Hepatocyte (in vitro differentiated cells): ENCODE data around the gene CYP1B1. TPM values are rescaled to one million over a fixed set of nuclear protein-coding genes. Genes with fewer than 3 reads are reported as not detected.

Source experiments
- DNase-seq: peaks from one replicate; pipeline ENCODE4 v3.0.0-alpha.2; 2016; ENCODE audit warnings: low spot score
- H2AFZ ChIP-seq: fragments of 200-600 bp; sonication (generic); 2 replicates; pipeline ENCODE4 v1.6.0; 2016; ENCODE audit warnings: antibody characterized with exemption, mild to moderate bottlenecking
- H3K27ac ChIP-seq: fragments of 200-600 bp; sonication (generic); 2 replicates; pipeline ENCODE4 v1.5.1; 2016; ENCODE audit warnings: mild to moderate bottlenecking
- H3K27me3 ChIP-seq: fragments of 200-600 bp; sonication (generic); 2 replicates; pipeline ENCODE4 v1.6.1; 2016
- H3K36me3 ChIP-seq: fragments of 200-600 bp; sonication (generic); replicated peaks from 2 replicates; pipeline ENCODE4 v1.5.1; 2016; ENCODE audit warnings: low read depth; ENCODE audit not compliant: insufficient read depth
- H3K4me1 ChIP-seq: fragments of 200-600 bp; sonication (generic); 2 replicates; pipeline ENCODE4 v1.5.1; 2016; ENCODE audit warnings: mild to moderate bottlenecking, moderate library complexity; ENCODE audit not compliant: insufficient read depth
- H3K4me2 ChIP-seq: fragments of 200-600 bp; sonication (generic); 2 replicates; pipeline ENCODE4 v1.6.0; 2016
- H3K4me3 ChIP-seq: fragments of 200-600 bp; sonication (generic); 2 replicates; pipeline ENCODE4 v1.5.1; 2016; ENCODE audit warnings: mild to moderate bottlenecking
- H3K79me2 ChIP-seq: fragments of 200-600 bp; sonication (generic); 2 replicates; pipeline ENCODE4 v1.6.0; 2017; ENCODE audit warnings: mild to moderate bottlenecking
- H3K9me2 ChIP-seq: fragments of 200-600 bp; sonication (generic); replicated peaks from 2 replicates; pipeline ENCODE4 v1.6.0; 2017; ENCODE audit warnings: mild to moderate bottlenecking; ENCODE audit not compliant: insufficient read depth
- H3K9me3 ChIP-seq: fragments of 200-600 bp; sonication (generic); 2 replicates; pipeline ENCODE4 v1.5.1; 2016; ENCODE audit warnings: low read depth, mild to moderate bottlenecking
- H4K20me1 ChIP-seq: fragments of 200-600 bp; sonication (generic); 2 replicates; pipeline ENCODE4 v1.6.0; 2016; ENCODE audit warnings: mild to moderate bottlenecking; ENCODE audit not compliant: insufficient read depth, poor library complexity, severe bottlenecking
- CTCF ChIP-seq: fragments of 200-600 bp; sonication (generic); IDR thresholded peaks from 2 replicates; pipeline ENCODE4 v1.5.1; 2016; ENCODE audit warnings: antibody characterized with exemption, mild to moderate bottlenecking; ENCODE audit not compliant: poor library complexity
- EZH2 ChIP-seq: fragments of 200-600 bp; sonication (generic); IDR thresholded peaks from 2 replicates; pipeline ENCODE4 v1.6.1; 2016; ENCODE audit warnings: antibody characterized with exemption, mild to moderate bottlenecking, borderline replicate concordance
- EZH2phosphoT487 ChIP-seq: fragments of 200-600 bp; sonication (generic); IDR thresholded peaks from one replicate; pipeline ENCODE4 v1.6.1; 2018; ENCODE audit warnings: antibody characterized with exemption, mild to moderate bottlenecking, low read depth, moderate library complexity; ENCODE audit not compliant: unreplicated experiment, severe bottlenecking
- WGBS: methylation state at CpG from one replicate; pipeline ENCODE4 v1.1.6; 2016; ENCODE audit warnings: low lambda C conversion rate; ENCODE audit errors: missing lambda C conversion rate; 5-methylcytosine and 5-hydroxymethylcytosine counted together
- polyA plus RNA-seq: library from polyadenylated mRNA; unstranded; fragments of >200 nt; fragmentation: Nextera tagmentation; extraction: Ambion mirVana; gene quantifications from 2 replicates; pipeline ENCODE4 v1.2.1, GENCODE V29; 2016
- total RNA-seq: library from RNA; depleted of rRNA; stranded (reverse); fragments of >200 nt; gene quantifications from 2 replicates; pipeline ENCODE4 v1.2.3, GENCODE V29; 2014

CYP1B1 gene
- total and polyA plus RNA-seq, 2 experiments from 2014 or later, result 23.2 to 38.5 TPM

DNA sequence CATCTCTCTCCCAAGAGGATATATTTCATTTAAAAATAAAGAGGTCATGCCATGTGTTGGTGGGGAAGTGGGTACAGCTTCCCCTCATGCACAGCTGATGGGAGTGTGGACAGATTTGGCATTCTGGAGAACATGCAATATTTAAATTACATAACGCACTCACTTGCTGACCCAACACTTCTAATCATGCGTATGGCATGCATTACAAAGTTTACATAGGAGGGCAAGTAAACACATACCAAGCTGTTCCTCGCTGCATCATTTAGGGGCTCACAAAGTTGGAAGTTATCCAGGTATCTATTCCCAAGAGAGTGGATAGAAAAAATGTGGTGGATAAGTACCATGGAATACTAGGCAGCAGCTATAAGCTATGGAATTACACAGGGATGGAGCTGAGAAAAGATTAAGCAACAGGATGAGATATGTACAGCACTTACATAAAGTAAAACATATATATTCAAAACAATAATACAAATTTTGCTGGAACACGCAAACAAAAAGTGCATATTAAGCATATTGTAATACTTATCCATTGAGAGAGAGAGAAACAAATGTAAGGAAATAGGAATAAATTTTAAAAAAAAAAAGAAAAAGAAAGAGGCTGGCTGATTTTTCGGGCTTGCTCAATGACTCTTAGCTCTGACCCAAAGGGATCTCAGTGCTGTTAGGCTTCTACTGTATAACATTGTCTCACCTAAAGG lies 11.0 kb downstream of the CYP1B1 start:
- no peak for TF ChIP-seq CTCF
- no peak for TF ChIP-seq EZH2
- TF ChIP-seq EZH2phosphoT487, result no peak
- Histone ChIP-seq H4K20me1 (no peaks in the 10 kb centered on the region), H3K4me1 (no peaks in the 10 kb centered on the region), H3K9me2 (no peaks in the 10 kb centered on the region), H3K36me3 (no peaks in the 10 kb centered on the region), H3K4me3 (no peak overlapping the region), H3K79me2 (no peaks in the 10 kb centered on the region), H3K27me3 (no peaks in the 10 kb centered on the region), H3K27ac (no peak overlapping the region), H2AFZ (no peak overlapping the region), H3K4me2 (no peak overlapping the region), H3K9me3 (no peaks in the 10 kb centered on the region)
- 82% methylated on average over 5 of the region's 5 CpGs for WGBS
- DNase-seq, result no peak

DNA sequence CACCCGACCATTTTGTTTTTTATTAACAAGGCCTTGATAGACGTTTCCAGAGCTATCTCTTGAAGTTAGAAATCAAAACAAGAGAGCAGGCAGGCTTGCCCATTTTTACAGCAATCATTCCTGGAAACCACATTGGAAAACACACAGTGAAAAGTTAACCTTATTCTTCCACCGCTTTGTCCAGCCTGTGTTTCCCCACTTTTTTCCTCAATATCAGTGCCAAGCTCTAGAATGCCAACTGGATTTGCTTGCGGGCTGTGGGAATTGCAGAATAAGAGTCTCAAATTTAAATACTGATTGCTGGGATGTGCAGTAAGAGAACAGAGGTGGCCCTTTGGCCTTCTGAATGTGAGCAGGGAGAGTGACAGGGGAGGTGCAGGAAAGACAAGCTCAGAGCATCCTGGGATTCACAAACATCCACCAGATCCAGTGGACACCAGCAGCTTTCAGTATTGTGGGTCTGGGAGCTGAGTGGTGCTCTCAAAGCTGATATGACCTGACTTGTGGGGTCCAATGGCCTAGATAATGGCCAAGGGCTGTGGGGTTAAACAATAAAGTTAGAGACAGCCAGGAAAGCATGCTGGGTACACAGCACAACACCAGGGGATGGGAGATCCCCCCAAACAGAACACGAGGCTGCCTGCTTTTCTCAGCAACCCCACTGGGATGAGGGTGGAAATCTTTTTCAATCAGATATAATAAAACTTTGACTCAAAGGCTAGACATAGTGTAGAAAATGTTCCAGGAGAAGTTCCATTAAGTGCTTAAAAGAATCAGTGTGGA lies 15.5 kb downstream of the CYP1B1 start:
- no peaks in the 10 kb centered on the region for H3K4me1 ChIP-seq
- no peak overlapping the region for H2AFZ ChIP-seq
- H3K9me2 ChIP-seq, result no peaks in the 10 kb centered on the region
- TF ChIP-seq EZH2, result no peak
- no peak for TF ChIP-seq CTCF
- TF ChIP-seq EZH2phosphoT487, result no peak
- 81% methylated on average over 5 of the region's 5 CpGs for WGBS
- H3K79me2 ChIP-seq, result no peaks in the 10 kb centered on the region
- H3K36me3 ChIP-seq, result no peaks in the 10 kb centered on the region
- H3K27me3 ChIP-seq, result no peaks in the 10 kb centered on the region
- H3K9me3 ChIP-seq, result no peaks in the 10 kb centered on the region
- no peak overlapping the region for H3K4me3 ChIP-seq
- no peaks in the 10 kb centered on the region for H4K20me1 ChIP-seq
- DNase-seq, result no peak
- no peak overlapping the region for H3K4me2 ChIP-seq
- H3K27ac ChIP-seq, result no peak overlapping the region

DNA sequence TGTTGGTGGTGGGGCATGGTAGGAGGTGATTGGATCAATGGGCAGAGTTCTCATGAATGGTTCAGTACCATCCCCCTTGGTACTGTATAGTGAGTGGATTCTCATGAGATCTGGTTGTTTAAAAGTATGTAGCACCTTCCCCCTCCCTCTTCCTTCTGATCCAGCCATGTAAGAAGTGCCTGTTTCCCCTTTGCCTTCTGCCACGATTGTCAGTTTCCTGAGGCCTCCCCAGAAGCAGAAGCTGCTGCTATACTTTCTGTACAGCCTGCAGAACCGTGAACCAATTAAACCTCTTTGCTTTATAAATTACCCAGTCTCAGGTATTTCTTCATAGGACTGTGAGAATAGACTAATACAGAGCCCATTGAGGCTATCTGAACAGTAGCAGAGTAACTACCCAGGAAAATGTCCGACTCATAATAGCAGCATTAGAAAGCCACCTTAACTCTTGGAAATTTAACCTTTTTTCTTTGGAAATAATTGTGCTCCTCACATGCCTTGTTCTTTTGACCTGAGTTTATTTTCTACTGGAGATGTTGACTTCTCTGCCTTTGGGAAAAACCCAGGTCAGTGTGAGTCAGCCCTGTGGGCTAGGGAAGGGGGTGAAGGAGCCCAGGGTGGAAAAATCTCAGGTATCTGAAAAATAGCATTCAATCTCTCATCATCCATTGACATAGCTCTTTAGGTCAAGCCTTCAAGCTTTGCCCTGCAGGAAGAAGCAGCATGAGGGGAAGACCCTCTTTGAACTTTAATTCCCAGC lies 18.1 kb downstream of the CYP1B1 start:
- no peak for TF ChIP-seq EZH2phosphoT487
- TF ChIP-seq EZH2, result no peak
- no peak for TF ChIP-seq CTCF
- H3K4me2 ChIP-seq, result no peak overlapping the region
- DNase-seq, result no peak

More for the DNA sequence above, 18.1 kb downstream of the CYP1B1 start:
- Histone ChIP-seq H3K9me3 (no peaks in the 10 kb centered on the region), H4K20me1 (no peaks in the 10 kb centered on the region), H3K27me3 (no peaks in the 10 kb centered on the region), H3K27ac (no peak overlapping the region), H3K4me3 (no peak overlapping the region), H3K36me3 (no peaks in the 10 kb centered on the region), H3K4me1 (no peaks in the 10 kb centered on the region), H3K9me2 (no peaks in the 10 kb centered on the region), H3K79me2 (no peaks in the 10 kb centered on the region), H2AFZ (no peak overlapping the region)
- WGBS, result 82% methylated on average over 3 of the region's 3 CpGs
